Measurements from ENCODE around the gene MBD3.
A peak's percentile ranks its signal among the peaks of the same experiment; 100 is the strongest.

MBD3 gene

DNA sequence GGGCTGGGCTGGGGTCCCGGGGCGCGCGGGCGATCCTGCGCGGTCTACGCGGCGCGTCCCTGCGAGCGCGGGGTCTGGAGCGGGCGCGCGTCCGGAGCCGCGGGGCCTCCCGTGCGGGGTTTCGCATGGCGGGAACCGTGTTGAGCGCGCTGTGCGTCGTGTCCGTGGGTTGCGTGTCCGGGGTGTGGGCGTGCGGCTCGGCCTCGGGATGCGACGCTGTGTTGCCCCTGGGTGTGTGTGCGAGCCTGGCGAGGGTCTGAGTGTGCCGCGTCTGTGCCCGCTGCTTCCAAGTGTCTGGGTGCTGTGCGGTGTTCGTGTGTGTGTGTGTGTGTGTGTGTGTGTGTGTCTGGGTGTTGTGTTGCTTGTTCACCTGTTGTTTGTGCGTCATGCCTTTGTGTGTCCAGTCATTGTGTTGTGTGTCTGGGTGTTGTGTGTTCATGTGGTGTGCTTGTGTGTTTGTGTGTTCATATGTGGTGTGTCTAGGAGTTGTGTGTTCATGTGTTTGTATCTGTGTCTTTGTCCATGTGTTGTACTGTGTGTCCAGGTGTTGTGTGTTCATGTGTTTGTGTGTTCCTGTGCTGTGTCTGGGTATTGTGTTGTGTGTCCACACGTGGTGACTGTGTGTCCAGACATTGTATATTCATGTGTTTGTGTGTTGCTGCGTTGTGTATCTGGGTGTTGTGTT is 68.2 kb downstream of the MBD3 start:
- no peaks in the 10 kb centered on the region for H3K36me3 ChIP-seq (ENCODE audit: control insufficient read depth, insufficient read depth, low read length)
- H3K4me1 ChIP-seq (ENCODE audit: control insufficient read depth, insufficient read depth, low read length): peaks cover 6% of the 10 kb centered on the region
- H3K9ac ChIP-seq (ENCODE audit: low read length): no peak overlapping the region
- no peak overlapping the region for H3K27ac ChIP-seq (ENCODE audit: low read depth, low read length)
- peaks cover 26% of the 10 kb centered on the region for H3K27me3 ChIP-seq (ENCODE audit: control insufficient read depth, insufficient read depth, low read length)
- H3K4me3 ChIP-seq (ENCODE audit: low read length): peak overlapping the region; percentile 19
